ENCODE measurements around the gene TRMT10A.

GRCh38 chr4:99608417-99608816 is 44.6 kb upstream of the TRMT10A start:
- no peak for TF ChIP-seq POLR2A (IDR thresholded peaks at IDR 0.05; ENCODE audit: low read depth, low read length)
- TF ChIP-seq POLR2AphosphoS5 (IDR thresholded peaks at IDR 0.05; ENCODE audit: low read depth, low read length): no peak
- no peak for TF ChIP-seq TAF1 (IDR thresholded peaks at IDR 0.05; ENCODE audit: borderline replicate concordance, low read depth, low read length)
